ENCODE measurements around the gene CYP2C18. TPM values are rescaled to one million over a fixed set of nuclear protein-coding genes. Genes with fewer than 3 reads are reported as not detected.

The CYP2C18 gene
- polyA plus RNA-seq, 4 donors: 17.1 to 91.9 (median 74.2) TPM

Other genes with a start within 250 kb of the CYP2C18 start
- 10 to 100 TPM in 1 of 4 donors, 1 to 10 TPM in 2, not detected in 1; 1.3 to 15.8 (median 8.6) TPM for gene HELLS, start 137.9 kb upstream of the CYP2C18 start, polyA plus RNA-seq
- gene CYP2C19, start 79.0 kb downstream of the CYP2C18 start, polyA plus RNA-seq: 10 to 100 TPM in 3 of 4 donors, 1 to 10 TPM in 1; 9.5 to 46.5 (median 28.2) TPM

All from small intestine (tissue), 4 donors.